NCI-H2107 (cell line): Measurements from ENCODE around the gene H3-3A.
"Not testable (repeated sequence)": the region's sequence is repeated elsewhere in the genome, so short reads cannot be mapped to it uniquely, and the experiment has no call there.

Source experiments
- DNase-seq: peaks from one replicate; lab custom pipeline; 2025; lab: John Stamatoyannopoulos, UW

Gene H3-3A

GRCh38 chr1:226085675-226086285, 23.3 kb downstream of the H3-3A start:
- no peak for DNase-seq

- DNase-seq: no peak
These were observed 24.3 kb downstream of the H3-3A start for GRCh38 chr1:226086776-226087175.

DNA sequence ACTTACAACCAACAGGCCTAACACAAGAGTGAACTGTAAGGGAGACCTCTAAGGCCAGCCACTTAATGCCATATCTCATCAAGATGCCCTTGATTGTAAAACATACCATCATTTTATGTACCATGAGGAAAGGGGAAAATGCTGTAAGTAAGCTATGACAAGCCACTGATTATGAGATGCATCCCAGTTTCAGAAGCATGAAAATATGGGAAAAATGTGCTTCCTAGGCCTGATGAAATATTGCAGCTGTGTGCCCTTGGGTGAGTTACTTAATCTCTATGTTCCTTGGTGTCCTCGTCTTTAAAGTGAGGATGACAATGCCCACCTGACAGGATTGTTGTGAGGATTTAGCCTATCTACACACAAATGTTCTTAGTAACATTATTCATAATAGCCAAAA, 28.9 kb downstream of the H3-3A start:
- DNase-seq: no peak

DNA sequence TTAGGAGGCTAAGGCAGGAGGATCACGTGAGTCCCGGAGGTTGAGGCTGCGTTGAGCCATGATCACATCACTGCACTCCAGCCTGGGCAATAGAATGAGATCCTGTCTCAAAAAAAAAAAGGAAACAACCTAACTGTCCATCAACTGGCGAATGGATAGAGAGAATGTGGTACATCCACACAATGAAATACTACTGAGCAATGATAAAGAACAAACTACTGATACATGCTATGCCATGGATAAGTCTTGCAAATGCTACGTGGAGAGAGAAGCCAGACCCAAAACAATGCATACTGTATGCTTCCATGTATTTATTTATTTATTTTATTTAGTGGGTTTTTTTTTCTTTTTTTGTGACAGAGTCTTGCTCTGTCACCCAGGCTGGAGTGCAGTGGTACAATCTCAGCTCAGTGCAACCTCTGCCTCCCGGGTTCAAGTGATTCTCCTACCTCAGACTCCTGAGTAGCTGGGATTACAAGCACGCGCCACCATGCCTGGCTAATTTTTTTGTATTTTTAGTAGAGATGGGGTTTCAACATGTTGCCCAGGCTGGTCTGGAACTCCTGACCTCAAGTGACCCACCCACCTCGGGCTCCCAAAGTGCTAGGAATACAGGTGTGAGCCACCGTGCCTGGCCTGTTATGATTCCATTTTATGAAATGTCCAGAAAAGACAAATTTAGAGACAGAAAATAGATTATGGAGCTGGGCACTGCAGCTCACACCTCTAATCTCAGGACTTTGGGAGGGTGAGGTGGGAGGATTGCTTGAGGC, 29.7 kb downstream of the H3-3A start:
- DNase-seq: not testable (repeated sequence)

DNA sequence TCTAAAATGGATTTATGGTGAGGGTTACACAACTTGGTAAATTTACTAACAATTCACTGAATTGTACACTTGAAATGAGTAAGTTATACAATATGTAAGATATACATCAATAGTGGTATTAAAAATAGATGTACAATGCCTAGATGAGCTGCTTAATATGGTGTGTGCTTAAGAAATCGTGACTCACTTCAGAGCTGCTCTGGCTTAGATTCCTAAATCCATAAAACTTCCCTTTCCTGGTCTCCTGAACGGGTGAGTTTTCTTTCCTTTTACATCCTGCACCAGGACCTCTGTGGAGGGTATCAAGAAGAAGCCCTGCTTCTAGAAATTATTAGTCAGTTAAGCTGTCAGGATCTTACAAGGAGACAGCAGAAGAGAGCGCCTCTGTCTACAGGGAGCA, 30.4 kb downstream of the H3-3A start:
- no peak for DNase-seq

DNA sequence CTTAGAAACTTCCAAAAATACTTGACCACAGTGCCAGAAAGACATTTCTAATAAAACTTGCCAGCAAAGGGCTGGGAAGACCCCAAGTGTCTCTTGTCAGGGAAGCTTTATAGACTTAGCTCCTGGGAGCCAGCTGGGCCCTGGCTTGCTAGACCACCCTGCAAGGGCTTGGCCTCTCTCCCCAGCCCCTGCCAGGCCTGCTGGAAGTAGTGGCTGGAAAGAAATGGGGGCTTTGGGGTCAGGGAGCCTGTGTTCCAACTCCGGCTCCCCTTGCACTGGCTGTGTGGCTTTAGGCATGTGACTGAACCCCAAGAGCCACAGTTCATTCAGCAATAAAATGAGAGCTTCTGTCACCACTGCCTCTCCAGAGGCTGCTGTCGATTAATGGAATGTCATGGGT, 31.1 kb downstream of the H3-3A start:
- DNase-seq: no peak

- no peak for DNase-seq
These were observed 31.9 kb downstream of the H3-3A start for GRCh38 chr1:226094451-226094850.

DNA sequence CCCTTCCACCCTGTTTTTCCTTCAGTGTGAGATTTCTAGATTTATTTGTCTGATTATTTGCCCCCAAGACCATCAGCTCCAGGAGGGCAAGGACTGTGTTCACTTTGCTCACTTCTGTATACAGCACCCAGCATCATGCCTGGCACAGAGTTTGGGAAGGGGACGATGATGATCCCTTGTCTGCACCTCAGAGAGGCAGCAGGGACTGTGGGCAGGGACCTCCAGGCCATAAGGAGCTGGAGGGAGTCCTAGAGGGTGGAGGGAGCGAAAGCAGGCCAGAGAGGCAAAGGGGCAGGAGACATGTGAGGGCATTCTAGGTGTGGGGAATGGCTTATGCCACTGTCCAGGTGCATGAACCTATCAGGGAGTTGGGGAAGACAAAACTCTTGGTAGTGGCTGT, 32.8 kb downstream of the H3-3A start:
- no peak for DNase-seq

GRCh38 chr1:226097866-226098625, 35.5 kb downstream of the H3-3A start:
- no peak for DNase-seq

DNA sequence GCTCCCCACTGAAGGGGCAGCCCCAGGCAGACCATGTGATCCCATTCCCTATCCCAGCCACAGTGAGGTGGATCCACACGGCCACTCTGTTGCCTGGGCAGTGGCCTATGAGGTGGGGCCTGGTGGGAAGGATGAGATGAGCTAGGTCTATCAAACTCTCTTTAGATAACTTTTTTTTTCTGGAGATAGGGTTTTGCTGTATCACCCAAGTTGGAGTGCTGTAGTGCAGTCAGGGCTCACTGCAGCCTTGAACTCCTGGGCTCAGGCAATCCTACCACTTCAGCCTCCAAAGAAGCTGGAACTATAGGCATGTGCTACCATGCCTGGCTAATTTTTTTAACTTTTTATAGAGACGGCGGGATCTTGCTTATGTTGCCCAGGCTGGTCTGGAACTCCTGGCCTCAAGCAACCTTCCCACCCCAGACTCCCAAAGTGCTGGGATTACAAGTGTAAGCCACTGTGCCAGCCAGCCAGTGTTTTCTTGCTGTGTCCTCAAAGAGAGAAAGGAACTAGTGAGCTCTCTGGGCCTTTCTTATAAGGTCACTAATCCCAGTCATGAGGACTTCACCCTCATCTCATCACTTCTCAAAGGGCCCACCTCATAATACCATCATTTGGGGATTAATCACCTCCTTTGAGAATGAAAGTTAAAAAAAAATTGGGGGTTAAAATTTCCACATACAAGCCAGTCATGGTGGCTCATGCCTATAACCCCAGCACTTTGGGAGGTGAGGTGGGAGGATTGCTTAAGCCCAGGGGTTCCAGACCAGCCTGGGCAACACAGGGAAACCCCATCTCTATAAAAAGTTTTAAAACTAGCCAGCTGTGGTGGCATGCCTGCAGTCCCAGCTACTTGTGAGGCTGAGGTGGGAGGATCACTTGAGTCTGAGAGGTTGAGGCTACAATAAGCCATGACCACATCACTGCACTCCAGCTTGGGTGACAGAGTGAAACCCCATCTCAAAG, 36.6 kb downstream of the H3-3A start:
- no peak for DNase-seq

DNA sequence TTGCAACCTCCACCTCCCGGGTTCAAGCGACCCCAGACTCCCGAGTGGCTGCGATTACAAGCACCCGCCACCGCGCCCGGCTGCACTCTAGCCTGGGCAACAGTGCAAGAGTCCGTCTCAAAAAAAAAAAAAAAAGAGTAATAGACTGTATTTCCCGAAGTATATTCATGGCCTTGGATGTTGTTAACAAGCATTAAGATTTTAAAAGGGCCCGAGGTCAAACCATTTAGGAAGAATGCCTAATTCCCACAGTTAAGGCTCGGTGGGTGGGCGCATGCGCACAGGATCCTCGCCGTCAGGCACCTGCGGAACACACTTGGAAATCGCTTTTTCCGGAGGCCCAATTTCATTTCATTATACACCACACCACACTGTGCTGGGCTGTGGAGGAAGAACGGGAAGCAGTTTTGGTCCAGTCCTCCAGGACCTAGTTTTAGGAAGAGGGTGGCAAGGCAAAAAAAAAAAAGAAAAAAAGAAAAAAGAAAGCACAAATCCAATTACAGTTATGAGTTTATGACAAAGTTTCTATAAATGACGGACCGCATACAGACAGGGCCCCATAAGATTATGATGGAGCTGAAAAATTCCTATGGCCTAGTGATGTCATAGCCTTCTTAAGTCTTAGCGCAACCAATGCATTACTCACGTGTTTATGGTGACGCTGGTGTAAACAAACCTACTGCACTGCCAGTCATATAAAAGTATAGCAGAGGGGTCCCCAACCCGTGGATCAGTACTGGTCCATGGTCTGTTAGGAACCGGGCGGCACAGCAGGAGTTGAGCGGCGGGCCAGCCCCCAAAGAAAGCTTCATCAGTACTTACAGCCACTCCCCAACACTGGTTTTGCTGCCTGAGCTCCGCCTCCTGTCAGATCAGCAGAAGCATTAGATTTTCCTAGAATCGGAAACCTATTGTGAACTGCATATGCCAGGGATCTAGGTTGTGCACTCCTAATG, 38.2 kb downstream of the H3-3A start:
- DNase-seq: no peak

GRCh38 chr1:226104671-226105121, 42.2 kb downstream of the H3-3A start:
- DNase-seq: no peak

GRCh38 chr1:226107471-226108460, 45.2 kb downstream of the H3-3A start:
- no peak for DNase-seq

DNA sequence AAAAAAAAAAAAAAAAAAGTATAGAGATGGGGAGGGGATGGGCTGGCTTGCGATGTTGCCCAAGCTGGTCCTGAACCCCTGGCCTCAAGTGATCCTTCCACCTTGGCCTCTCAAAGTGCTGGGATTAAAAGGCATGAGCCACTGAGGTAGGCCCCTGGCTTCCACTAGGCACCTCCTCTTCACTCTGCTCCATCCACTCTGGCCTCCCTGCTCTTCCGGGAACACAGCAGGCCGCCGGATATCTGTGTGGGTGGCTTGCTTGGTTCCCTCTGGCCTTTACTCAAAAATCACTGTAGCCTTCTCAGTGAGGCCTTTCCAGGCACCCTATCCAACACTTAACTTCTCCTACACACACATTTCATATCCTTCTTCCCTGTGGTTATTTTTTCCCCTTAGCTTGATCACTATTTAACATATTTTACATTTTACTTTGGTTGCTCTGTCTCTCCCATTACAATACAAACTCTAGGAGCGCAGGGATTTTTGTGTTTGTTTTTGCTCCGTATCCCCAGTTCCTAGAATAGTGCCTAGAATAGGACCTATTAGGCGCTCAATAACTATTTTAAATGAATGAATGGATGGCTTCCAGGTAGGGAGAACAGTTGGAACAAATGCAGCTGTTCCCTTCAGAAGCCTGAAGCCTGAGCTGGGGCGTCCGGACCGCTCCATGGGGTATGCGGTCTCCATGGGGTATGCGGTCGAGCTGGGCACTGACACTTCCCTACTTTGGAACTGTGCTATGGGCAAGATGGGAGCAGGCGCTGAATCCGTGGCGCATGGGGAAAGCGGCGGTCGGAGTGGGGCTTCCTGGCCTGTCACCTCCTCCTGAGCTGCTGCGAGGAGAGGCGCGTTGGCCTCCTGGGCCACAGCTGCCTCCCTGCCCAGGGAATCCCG, 46.7 kb downstream of the H3-3A start:
- no peak for DNase-seq

- DNase-seq: peak; percentile 79
These were observed 47.3 kb downstream of the H3-3A start for GRCh38 chr1:226109829-226110248.

DNA sequence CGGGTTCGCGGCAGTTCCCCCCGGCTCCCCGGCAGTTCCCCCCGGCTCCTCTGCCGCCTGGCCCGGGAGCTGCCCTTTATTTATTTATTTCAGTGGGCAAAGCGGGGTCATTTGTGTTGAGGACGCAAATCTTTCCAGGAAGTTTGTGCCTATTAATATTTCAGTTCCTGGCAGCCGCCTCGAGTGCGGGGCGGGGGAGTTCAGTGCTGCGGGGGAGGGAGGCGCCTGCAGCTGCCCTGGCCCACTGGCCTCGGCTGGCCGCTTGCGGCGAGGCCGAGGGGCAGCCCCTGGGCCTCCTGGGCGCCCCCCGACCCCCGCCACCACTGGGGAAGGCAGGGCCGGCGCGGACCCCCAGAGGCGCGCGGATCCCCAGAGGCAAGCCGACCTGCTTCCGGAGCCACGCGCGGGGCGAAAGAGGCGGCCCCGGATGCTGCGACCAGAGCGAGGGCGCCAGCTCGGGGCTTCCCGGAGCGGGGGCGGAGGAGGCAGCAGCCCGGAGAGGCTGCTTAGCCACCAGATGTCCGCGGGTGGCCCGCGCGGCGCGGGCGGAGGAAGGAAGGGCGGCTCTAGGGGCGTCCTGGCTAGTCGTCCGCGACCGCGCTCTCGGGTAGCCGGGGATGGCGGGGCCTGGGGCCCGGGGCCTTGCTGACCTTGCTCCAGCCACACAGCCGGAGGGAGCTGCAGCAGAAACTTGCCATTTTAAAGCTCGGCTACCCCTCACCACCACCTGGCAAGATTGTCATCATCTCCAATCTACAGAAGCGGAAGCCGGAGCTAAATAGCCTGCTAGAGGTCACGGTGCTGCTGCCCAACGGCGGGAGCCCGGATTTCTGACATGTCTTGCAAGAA, 48.0 kb downstream of the H3-3A start:
- no peak for DNase-seq
